ENCODE results near the gene SLAMF8. TPM values are rescaled to one million over a fixed set of nuclear protein-coding genes. Genes with fewer than 3 reads are reported as not detected.

The SLAMF8 gene
- not detected in 5 replicates for total RNA-seq (2022; extraction: Qiagen RNA extraction; ENCODE audit: low read depth)

GRCh38 chr1:159826441-159827101, at the start of gene SLAMF8:
SLAMF8 (plus strand) TSS chr1:159826873; CDS start chr1:159826899, 26 bp downstream.

DNA sequence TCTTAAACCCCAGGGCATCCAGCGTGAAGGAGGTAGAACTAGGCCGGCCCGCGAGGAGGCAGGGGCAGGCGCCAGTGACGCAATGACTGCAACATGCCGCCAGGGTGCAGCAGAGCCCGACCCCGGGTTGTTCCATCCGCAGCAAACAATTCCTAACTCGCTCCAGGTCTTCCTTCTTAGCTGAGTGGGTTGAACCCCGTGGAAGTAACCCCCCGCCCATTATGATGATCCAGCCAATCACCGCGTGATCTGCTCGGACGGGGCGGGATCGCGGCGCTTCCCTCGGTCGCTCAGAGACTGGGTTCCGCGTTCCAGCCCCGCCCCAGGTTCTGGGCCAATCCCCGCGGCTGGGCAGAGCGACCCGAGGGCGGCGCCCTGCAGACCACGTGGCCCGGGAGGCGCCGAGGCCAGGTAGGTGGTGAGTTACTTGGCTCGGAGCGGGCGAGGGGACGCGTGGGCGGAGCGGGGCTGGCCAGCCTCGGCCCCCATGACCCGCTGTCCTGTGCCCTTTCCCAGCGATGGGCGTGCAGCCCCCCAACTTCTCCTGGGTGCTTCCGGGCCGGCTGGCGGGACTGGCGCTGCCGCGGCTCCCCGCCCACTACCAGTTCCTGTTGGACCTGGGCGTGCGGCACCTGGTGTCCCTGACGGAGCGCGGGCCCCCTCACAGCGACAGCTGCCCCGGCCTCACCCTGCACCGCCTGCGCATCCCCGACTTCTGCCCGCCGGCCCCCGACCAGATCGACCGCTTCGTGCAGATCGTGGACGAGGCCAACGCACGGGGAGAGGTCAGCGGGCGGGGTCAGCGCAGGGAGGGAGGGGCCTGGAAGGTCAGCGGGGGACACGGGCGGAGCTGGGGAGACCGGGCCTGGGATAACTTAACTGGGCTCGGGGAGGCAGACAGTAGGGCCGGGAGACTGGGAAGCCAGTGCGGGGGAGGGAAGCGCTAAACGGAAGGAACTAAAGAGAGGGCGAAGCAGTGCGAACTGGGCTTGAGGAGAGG, 45.8 kb upstream of the SLAMF8 start, which contains the start of gene DUSP23:
Gene DUSP23 (plus strand): TSS at position 380 of the 1,000 bp plus-strand sequence. CDS start 139 bp downstream, at position 519.

DNA sequence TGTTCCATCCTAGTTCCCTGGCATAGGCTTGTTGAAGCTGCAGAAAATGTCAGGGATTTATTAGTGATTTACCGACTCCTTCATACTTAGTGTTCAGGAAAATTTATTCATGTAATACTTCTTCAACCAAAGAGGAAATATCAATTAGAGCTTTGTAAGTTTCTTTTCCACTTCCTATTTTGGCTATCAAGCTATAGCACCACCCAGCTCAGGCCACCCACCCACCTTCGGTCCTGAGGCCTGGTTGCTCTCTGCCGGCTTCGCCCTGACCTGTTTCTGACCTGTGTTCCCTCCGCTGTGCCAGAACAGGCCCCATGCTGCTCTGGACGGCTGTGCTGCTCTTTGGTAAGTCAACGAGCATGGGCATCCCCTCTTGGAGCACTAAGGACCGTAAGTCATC, 24.6 kb upstream of the SLAMF8 start, which contains the start of gene FCRL6:
Gene FCRL6 (plus strand): TSS at position 250 of the 400 bp plus-strand sequence. CDS start 65 bp downstream, at position 315.

DNA sequence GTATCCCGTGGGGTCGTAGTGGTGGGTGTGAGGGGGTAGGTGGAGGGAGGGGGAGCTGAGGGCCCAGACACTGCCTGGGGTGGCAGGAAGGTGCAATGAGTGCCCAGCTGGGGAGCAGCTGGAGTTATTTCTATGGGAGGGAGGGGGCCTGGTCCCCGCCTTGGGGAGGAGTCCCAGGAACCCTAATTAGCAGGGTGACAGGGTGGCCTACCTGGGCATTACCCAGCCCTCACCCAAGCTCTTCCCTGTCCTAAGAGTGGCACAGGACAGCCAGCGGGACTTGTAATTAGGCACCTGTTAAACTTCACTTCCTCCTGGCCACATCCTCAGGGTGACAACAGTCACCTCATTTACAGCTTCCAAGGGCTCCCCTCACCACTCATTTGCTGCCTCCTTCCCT, 35.9 kb downstream of the SLAMF8 start, which contains the start of gene VSIG8:
Gene VSIG8 (minus strand): TSS at position 101 of the 400 bp plus-strand sequence. CDS start 136 bp downstream, outside the sequence.

Other genes with a start within 250 kb of the SLAMF8 start
- gene APCS, start 239.0 kb upstream of the SLAMF8 start, total RNA-seq (2022; extraction: Qiagen RNA extraction; ENCODE audit: low read depth), result not detected in 5 replicates
- not detected in 5 replicates for gene CRP, start 112.3 kb upstream of the SLAMF8 start, total RNA-seq (2022; extraction: Qiagen RNA extraction; ENCODE audit: low read depth)
- gene DUSP23, start 45.9 kb upstream of the SLAMF8 start, total RNA-seq (2022; extraction: Qiagen RNA extraction; ENCODE audit: low read depth), result 51.5 to 79.9 TPM (median 73.4 TPM) in 5 replicates
- not detected in 5 replicates for gene FCRL6, start 24.5 kb upstream of the SLAMF8 start, total RNA-seq (2022; extraction: Qiagen RNA extraction; ENCODE audit: low read depth)
- 0.07 TPM in 1 of 5 replicates, not detected in the others for gene VSIG8, start 35.8 kb downstream of the SLAMF8 start, total RNA-seq (2022; extraction: Qiagen RNA extraction; ENCODE audit: low read depth)
- gene CFAP45, start 73.3 kb downstream of the SLAMF8 start, total RNA-seq (2022; extraction: Qiagen RNA extraction; ENCODE audit: low read depth), result 0.49 to 1.1 TPM (median 0.66 TPM) in 5 replicates
- 1,006 to 1,095 TPM (median 1,081 TPM) in 5 replicates for gene TAGLN2, start 98.6 kb downstream of the SLAMF8 start, total RNA-seq (2022; extraction: Qiagen RNA extraction; ENCODE audit: low read depth)
- 0.17 to 0.27 TPM (median 0.22 TPM) in 5 replicates for gene IGSF9, start 118.7 kb downstream of the SLAMF8 start, total RNA-seq (2022; extraction: Qiagen RNA extraction; ENCODE audit: low read depth)
- gene SLAMF9, start 127.4 kb downstream of the SLAMF8 start, total RNA-seq (2022; extraction: Qiagen RNA extraction; ENCODE audit: low read depth), result 0.27 to 0.61 TPM (median 0.45 TPM) in 4 of 5 replicates, not detected in the other
- 2.5 to 5.0 TPM (median 4.6 TPM) in 5 replicates for gene PIGM, start 205.1 kb downstream of the SLAMF8 start, total RNA-seq (2022; extraction: Qiagen RNA extraction; ENCODE audit: low read depth)
- gene KCNJ10, start 243.3 kb downstream of the SLAMF8 start, total RNA-seq (2022; extraction: Qiagen RNA extraction; ENCODE audit: low read depth), result not detected in 5 replicates